ENCODE results near the gene SIKE1.
"Not testable (repeated sequence)": the region's sequence is repeated elsewhere in the genome, so short reads cannot be mapped to it uniquely, and the experiment has no call there.

SIKE1 gene

DNA sequence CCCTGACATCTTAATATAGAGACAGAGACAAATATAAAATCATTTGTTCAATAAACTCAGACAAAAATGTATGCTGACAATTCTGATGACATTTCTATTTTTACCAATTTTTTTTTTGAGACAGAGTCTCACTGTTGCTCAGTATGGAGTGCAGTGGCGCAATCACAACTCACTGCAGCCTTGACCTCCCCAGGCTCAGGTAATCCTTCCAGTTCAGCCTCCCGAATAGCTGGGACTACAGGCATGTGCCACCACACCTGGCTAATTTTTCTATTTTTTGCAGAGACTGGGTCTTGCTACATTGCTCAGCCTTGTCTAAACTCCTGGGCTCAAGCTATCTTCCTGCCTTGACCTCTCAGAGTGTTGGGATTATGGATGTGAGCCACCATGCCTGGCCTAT lies 13.6 kb upstream of the SIKE1 start:
- H3K4me3 ChIP-seq (ENCODE audit: low read depth, low read length): no peak overlapping the region
- TF ChIP-seq, protein P1, sequence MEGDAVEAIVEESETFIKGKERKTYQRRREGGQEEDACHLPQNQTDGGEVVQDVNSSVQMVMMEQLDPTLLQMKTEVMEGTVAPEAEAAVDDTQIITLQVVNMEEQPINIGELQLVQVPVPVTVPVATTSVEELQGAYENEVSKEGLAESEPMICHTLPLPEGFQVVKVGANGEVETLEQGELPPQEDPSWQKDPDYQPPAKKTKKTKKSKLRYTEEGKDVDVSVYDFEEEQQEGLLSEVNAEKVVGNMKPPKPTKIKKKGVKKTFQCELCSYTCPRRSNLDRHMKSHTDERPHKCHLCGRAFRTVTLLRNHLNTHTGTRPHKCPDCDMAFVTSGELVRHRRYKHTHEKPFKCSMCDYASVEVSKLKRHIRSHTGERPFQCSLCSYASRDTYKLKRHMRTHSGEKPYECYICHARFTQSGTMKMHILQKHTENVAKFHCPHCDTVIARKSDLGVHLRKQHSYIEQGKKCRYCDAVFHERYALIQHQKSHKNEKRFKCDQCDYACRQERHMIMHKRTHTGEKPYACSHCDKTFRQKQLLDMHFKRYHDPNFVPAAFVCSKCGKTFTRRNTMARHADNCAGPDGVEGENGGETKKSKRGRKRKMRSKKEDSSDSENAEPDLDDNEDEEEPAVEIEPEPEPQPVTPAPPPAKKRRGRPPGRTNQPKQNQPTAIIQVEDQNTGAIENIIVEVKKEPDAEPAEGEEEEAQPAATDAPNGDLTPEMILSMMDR (conservative IDR thresholded peaks at IDR 0.05; ENCODE audit: low read depth, low read length): no peak
- DNase-seq (ENCODE audit: low read depth): no peak

DNA sequence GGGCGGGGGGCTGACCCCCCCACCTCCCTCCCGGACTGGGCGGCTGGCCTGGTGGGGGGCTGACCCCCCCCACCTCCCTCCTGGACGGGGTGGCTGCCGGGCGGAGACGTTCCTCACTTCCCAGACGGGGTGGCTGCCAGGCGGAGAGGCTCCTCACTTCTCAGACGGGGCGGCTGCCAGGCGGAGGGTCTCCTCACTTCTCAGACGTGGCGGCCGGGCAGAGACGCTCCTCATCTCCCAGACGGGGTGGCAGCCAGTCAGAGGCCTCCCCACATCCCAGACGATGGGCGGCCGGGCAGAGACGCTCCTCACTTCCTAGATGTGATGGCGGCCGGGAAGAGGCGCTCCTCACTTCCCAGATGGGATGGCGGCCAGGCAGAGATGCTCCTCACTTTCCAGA lies 10.1 kb upstream of the SIKE1 start:
- not testable (repeated sequence) for H3K4me3 ChIP-seq (ENCODE audit: low read depth, low read length); DNase-seq (ENCODE audit: low read depth)

DNA sequence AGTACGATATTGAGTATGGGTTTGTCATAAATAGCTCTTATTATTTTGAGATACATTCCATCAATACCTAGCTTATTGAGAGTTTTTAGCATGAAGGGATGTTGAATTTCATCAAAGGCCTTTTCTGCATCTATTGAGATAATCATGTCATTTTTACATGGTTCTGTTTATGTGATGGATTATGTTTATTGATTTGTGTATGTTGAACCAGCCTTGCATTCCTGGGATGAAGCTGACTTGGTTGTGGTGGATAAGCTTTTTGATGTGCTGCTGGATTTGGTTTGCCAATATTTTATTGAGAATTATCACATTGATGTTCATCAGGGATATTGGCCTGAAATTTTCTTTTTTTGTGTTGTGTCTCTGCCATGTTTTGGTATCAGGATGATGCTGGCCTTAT lies 6.0 kb upstream of the SIKE1 start:
- not testable (repeated sequence) for DNase-seq (ENCODE audit: low read depth)

DNA sequence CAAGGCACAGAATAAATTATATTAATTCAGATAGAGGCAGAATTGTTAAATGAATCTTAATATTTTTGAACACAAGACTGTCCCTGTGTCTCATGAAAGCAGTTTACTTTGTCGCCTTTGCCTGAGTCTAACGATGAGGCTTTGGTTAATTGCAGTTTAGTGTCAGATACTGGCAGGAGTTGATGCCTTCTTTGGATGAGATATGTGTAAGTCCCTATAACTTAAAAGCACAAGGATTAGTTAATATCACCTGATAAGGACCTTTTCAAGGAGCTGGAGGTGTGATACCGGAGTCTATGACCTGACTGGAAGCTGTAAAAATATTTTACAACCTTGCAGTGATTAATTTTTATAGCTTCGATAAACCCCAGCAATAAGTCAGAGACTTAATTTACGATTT lies 2.0 kb upstream of the SIKE1 start:
- DNase-seq (ENCODE audit: low read depth): no peak
- TF ChIP-seq, protein P1 (conservative IDR thresholded peaks at IDR 0.05; ENCODE audit: low read depth, low read length): no peak
- no peak overlapping the region for H3K4me3 ChIP-seq (ENCODE audit: low read depth, low read length)

More for the DNA sequence above, 6.0 kb upstream of the SIKE1 start:
- H3K4me3 ChIP-seq (ENCODE audit: low read depth, low read length): not testable (repeated sequence)

DNA sequence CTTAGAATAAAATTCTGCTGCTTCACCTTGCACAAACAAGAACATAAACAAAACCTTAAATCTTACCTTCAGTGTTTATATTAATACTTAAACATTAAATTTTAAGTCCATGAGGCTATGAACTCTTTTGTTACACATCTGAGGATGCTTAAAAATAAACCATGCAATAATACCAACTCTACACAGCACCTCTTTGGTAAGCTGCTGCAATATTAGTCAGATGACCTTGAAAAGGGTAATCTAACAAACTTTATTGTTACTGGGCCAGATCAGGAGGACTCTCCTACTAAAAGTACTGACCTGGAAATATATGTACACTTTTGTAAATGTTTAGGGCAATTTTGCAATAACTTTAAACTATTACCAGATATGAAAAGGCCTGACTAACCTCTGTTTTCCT lies 763 bp downstream of the SIKE1 start:
- H3K4me3 ChIP-seq (ENCODE audit: low read depth, low read length): peak overlapping the region; percentile 90
- TF ChIP-seq, protein P1 (conservative IDR thresholded peaks at IDR 0.05; ENCODE audit: low read depth, low read length): no peak
- no peak for DNase-seq (ENCODE audit: low read depth)

DNA sequence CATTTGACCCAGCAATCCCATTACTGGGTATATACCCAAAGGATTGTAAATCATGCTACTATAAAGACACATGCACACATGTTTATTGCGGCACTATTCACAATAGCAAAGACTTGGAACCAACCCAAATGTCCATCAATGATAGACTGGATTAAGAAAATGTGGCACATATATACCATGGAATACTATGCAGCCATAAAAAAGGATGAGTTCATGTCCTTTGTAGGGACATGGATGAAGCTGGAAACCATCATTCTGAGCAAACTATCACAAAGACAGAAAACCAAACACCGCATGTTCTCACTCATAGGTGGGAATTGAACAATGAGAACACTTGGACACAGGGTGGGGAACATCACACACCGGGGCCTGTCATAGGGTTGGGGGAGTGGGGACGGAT lies 3.8 kb downstream of the SIKE1 start:
- DNase-seq (ENCODE audit: low read depth); H3K4me3 ChIP-seq (ENCODE audit: low read depth, low read length): not testable (repeated sequence)

DNA sequence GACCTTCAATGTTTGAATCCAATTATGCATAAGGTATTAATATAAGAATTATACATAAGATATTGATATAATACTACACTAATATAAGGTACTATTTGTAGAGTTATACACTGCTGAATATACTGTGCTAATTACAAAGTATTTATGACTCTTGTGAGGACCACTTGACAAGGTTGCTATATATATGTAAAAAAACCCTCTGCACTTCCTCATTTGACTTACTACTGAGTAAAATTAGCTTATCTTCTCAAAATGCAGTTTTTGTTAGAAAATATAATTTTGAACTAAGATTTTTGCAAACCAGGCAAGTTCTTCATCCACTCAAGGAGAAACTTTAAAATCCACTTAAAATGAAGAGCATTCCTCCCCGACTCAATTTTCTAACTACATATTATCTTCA lies 8.5 kb downstream of the SIKE1 start:
- no peak overlapping the region for H3K4me3 ChIP-seq (ENCODE audit: low read depth, low read length)
- TF ChIP-seq, protein P1 (conservative IDR thresholded peaks at IDR 0.05; ENCODE audit: low read depth, low read length): no peak
- no peak for DNase-seq (ENCODE audit: low read depth)

DNA sequence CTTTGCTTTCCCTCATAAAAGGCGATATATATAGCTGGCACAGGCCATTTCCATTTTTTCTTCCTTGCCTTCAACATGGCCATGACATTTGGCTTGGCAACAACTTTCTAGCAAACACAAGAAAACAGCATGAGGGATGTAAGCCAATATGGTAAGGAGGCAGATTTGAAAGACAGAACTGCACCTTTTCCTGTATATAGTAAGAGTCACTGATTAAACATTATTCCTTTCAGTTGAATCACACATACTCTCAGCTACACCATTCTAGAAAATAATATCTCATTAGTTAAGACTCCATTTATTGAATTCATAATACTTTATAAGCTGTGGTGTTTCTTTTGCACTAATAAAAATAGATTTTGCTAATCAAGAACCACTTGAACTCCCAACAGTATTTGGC lies 9.5 kb downstream of the SIKE1 start:
- no peak for DNase-seq (ENCODE audit: low read depth)
- TF ChIP-seq, protein P1 (conservative IDR thresholded peaks at IDR 0.05; ENCODE audit: low read depth, low read length): no peak

DNA sequence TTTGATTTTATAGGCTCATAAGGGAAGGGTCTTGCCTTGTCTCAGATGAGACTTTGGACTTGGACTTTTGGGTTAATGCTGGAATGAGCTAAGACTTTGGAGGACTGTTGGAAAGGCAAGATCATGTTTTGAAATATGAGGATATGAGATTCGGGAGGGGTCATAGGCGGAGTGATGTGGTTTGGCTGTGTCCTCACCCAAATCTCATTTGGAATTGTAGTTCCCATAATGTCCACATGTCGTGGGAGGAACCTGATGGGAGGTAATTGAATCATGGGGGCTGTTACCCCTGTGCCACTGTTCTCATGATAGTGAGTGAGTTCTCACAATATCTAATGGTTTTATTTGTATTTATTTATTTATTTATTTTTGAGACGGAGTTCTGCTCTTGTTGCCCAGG lies 15.8 kb downstream of the SIKE1 start:
- no peak overlapping the region for H3K4me3 ChIP-seq (ENCODE audit: low read depth, low read length)
- DNase-seq (ENCODE audit: low read depth): no peak
- TF ChIP-seq, protein P1 (conservative IDR thresholded peaks at IDR 0.05; ENCODE audit: low read depth, low read length): no peak

More for the DNA sequence above, 9.5 kb downstream of the SIKE1 start:
- H3K4me3 ChIP-seq (ENCODE audit: low read depth, low read length): no peak overlapping the region

Data from choroid plexus epithelial cell (primary cell).